HG02973 (cell line): ENCODE results near the gene AXIN1.
A peak's percentile ranks its signal among the peaks of the same experiment; 100 is the strongest.
"Not testable (repeated sequence)": the region's sequence is repeated elsewhere in the genome, so short reads cannot be mapped to it uniquely, and the experiment has no call there.

Experiments used
- ATAC-seq: cut with Tn5 transposase; IDR thresholded peaks from one replicate; pipeline ENCODE4 v1.9.1; 2021; ENCODE audit warnings: moderate library complexity; ENCODE audit not compliant: unreplicated experiment

The AXIN1 gene

GRCh38 chr16:354971-355461, 2.5 kb upstream of the AXIN1 start:
- ATAC-seq: no peak

GRCh38 chr16:354291-354881, 1.9 kb upstream of the AXIN1 start:
- ATAC-seq: no peak

- no peak for ATAC-seq
Observed at GRCh38 chr16:353404-354290, 1.1 kb upstream of the AXIN1 start.

GRCh38 chr16:351804-352520, 561 bp downstream of the AXIN1 start:
- peak; percentile 19 for ATAC-seq

- no peak for ATAC-seq
Observed at GRCh38 chr16:350203-350602, 2.3 kb downstream of the AXIN1 start.

GRCh38 chr16:349211-349610, 3.3 kb downstream of the AXIN1 start:
- ATAC-seq: no peak

- ATAC-seq: not testable (repeated sequence)
Observed at GRCh38 chr16:348495-348894, 4.0 kb downstream of the AXIN1 start.

GRCh38 chr16:347203-347602, 5.3 kb downstream of the AXIN1 start:
- ATAC-seq: no peak

GRCh38 chr16:346587-346986, 5.9 kb downstream of the AXIN1 start:
- ATAC-seq: no peak

- ATAC-seq: no peak
Observed at GRCh38 chr16:345772-346171, 6.8 kb downstream of the AXIN1 start.

GRCh38 chr16:342455-343213, 9.9 kb downstream of the AXIN1 start:
- ATAC-seq: no peak

GRCh38 chr16:341974-342336, 10.6 kb downstream of the AXIN1 start:
- not testable (repeated sequence) for ATAC-seq

GRCh38 chr16:341095-341973, 11.2 kb downstream of the AXIN1 start:
- ATAC-seq: not testable (repeated sequence)

- no peak for ATAC-seq
Observed at GRCh38 chr16:340370-341091, 12.0 kb downstream of the AXIN1 start.

- ATAC-seq: no peak
Observed at GRCh38 chr16:339680-340079, 12.8 kb downstream of the AXIN1 start.

- no peak for ATAC-seq
Observed at GRCh38 chr16:337975-338575, 14.4 kb downstream of the AXIN1 start.

GRCh38 chr16:337437-337836, 15.1 kb downstream of the AXIN1 start:
- no peak for ATAC-seq

- no peak for ATAC-seq
Observed at GRCh38 chr16:336269-336668, 16.3 kb downstream of the AXIN1 start.
